MM.1S (cell line): ENCODE results near the gene FOXJ3.
"Not testable (repeated sequence)": the region's sequence is repeated elsewhere in the genome, so short reads cannot be mapped to it uniquely, and the experiment has no call there.

Source experiments
- DNase-seq: peaks from one replicate; pipeline ENCODE4 v3.0.0-alpha.2; 2015
- H2AFZ ChIP-seq: fragments of 300-600 bp; sonication (generic); 2 replicates; pipeline ENCODE4 v1.6.0; 2016; ENCODE audit warnings: antibody characterized with exemption, low read length
- H3F3A ChIP-seq: fragments of 300-600 bp; sonication (generic); 2 replicates; pipeline ENCODE4 v1.6.1; 2016; ENCODE audit warnings: mild to moderate bottlenecking, antibody characterized with exemption, low read length, moderate library complexity, mixed read lengths; ENCODE audit not compliant: insufficient read depth
- H3K27ac ChIP-seq: fragments of 300-600 bp; sonication (generic); 2 replicates; pipeline ENCODE4 v1.5.1; 2016; ENCODE audit warnings: mild to moderate bottlenecking, low read length
- H3K27me3 ChIP-seq: fragments of 300-600 bp; sonication (generic); replicated peaks from 2 replicates; pipeline ENCODE4 v1.6.0; 2016; ENCODE audit warnings: low read length; ENCODE audit not compliant: insufficient read depth
- H3K36me3 ChIP-seq: fragments of 300-600 bp; sonication (generic); replicated peaks from 2 replicates; pipeline ENCODE4 v1.6.1; 2016; ENCODE audit warnings: mild to moderate bottlenecking, low read length, mixed read lengths; ENCODE audit not compliant: insufficient read depth
- H3K4me1 ChIP-seq: fragments of 300-600 bp; sonication (generic); 2 replicates; pipeline ENCODE4 v1.6.1; 2016; ENCODE audit warnings: low read length, mixed read lengths
- H3K4me2 ChIP-seq: fragments of 300-600 bp; sonication (generic); 2 replicates; pipeline ENCODE4 v1.6.0; 2016; ENCODE audit warnings: low read depth, low read length
- H3K4me3 ChIP-seq: fragments of 300-600 bp; sonication (generic); 2 replicates; pipeline ENCODE4 v1.5.1; 2016; ENCODE audit warnings: low read length, mixed read lengths
- H3K79me2 ChIP-seq: fragments of 300-600 bp; sonication (generic); 2 replicates; pipeline ENCODE4 v1.6.1; 2016; ENCODE audit warnings: mixed run types, low read length, mixed read lengths
- H3K9ac ChIP-seq: fragments of 300-600 bp; sonication (generic); 2 replicates; pipeline ENCODE4 v1.6.1; 2016; ENCODE audit warnings: low read length, mixed read lengths
- H3K9me2 ChIP-seq: fragments of 300-600 bp; sonication (generic); replicated peaks from 2 replicates; pipeline ENCODE4 v1.6.1; 2016; ENCODE audit warnings: mild to moderate bottlenecking, low read length, mixed read lengths; ENCODE audit not compliant: insufficient read depth
- H3K9me3 ChIP-seq: fragments of 300-600 bp; sonication (generic); replicated peaks from 2 replicates; pipeline ENCODE4 v1.6.1; 2016; ENCODE audit warnings: mild to moderate bottlenecking, low read length, mixed read lengths; ENCODE audit not compliant: insufficient read depth
- H4K20me1 ChIP-seq: fragments of 300-600 bp; sonication (generic); 2 replicates; pipeline ENCODE4 v1.6.1; 2016; ENCODE audit warnings: mild to moderate bottlenecking, low read length, moderate library complexity, mixed read lengths; ENCODE audit not compliant: insufficient read depth
- EZH2 ChIP-seq: fragments of 300-600 bp; sonication (generic); optimal IDR thresholded peaks from 2 replicates; pipeline ENCODE3; 2017; ENCODE audit warnings: low read depth, mild to moderate bottlenecking, antibody characterized with exemption, low read length, mixed read lengths
- EZH2phosphoT487 ChIP-seq: fragments of 300-600 bp; sonication (generic); IDR thresholded peaks from 2 replicates; pipeline ENCODE4 v1.6.1; 2018; ENCODE audit warnings: antibody characterized with exemption, low read length
- TF ChIP-seq, protein P1 (sequence below): fragments of 300-600 bp; sonication (generic); IDR thresholded peaks from 2 replicates; pipeline ENCODE4 v1.5.1; 2016; ENCODE audit warnings: antibody characterized with exemption, low read length, mixed read lengths

The FOXJ3 gene

DNA sequence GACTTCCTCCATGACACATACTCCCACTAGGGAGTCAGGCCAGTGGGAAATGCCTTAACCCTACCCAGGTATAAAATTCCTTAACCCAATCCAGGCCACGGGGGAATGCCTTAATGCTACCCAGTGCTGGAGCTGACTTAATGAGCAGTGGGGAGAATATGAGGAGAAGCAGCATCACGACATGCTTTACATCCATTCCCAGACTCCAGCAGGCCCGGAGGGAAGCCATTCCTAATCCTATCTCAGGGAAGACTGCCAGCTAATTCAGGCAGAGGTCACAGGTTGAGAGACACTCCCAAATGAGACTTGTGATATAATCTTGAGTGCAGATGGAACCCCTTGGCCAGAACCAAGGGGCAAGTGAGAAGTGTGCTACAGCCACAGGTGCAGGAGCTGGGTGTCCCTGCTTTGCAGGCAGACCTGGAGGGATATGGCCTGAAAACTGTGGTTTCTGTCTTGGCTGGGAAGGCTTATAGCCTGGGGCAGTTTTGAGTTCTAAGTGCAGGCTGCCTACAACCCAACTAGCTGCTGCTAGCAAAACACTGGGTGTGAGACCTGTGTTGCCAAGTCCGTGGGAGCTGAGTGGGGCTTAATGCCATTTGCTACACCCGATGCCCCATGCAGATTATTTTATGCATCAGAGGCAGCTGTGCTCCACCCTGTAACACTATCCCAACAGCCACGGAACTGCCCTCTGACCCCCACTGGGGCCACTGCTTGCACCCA is 125.3 kb downstream of the FOXJ3 start:
- no peaks in the 10 kb centered on the region for H3K4me1 ChIP-seq
- no peak overlapping the region for H3K27ac ChIP-seq
- DNase-seq, result no peak
- no peaks in the 10 kb centered on the region for H3K27me3 ChIP-seq
- H3K4me2 ChIP-seq, result no peak overlapping the region
- no peaks in the 10 kb centered on the region for H3K9me2 ChIP-seq
- H3F3A ChIP-seq, result no peaks in the 10 kb centered on the region
- no peaks in the 10 kb centered on the region for H4K20me1 ChIP-seq
- H3K36me3 ChIP-seq, result no peaks in the 10 kb centered on the region; the same call in 1 of the 2 replicates
- no peak overlapping the region for H3K4me3 ChIP-seq
- TF ChIP-seq EZH2phosphoT487, result no peak
- TF ChIP-seq, protein P1, sequence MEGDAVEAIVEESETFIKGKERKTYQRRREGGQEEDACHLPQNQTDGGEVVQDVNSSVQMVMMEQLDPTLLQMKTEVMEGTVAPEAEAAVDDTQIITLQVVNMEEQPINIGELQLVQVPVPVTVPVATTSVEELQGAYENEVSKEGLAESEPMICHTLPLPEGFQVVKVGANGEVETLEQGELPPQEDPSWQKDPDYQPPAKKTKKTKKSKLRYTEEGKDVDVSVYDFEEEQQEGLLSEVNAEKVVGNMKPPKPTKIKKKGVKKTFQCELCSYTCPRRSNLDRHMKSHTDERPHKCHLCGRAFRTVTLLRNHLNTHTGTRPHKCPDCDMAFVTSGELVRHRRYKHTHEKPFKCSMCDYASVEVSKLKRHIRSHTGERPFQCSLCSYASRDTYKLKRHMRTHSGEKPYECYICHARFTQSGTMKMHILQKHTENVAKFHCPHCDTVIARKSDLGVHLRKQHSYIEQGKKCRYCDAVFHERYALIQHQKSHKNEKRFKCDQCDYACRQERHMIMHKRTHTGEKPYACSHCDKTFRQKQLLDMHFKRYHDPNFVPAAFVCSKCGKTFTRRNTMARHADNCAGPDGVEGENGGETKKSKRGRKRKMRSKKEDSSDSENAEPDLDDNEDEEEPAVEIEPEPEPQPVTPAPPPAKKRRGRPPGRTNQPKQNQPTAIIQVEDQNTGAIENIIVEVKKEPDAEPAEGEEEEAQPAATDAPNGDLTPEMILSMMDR, result no peak
- no peak for TF ChIP-seq EZH2
- H3K9me3 ChIP-seq, result no peaks in the 10 kb centered on the region
- no peak overlapping the region for H3K9ac ChIP-seq
- peaks cover 25% of the 10 kb centered on the region for H3K79me2 ChIP-seq
- H2AFZ ChIP-seq, result no peak overlapping the region

DNA sequence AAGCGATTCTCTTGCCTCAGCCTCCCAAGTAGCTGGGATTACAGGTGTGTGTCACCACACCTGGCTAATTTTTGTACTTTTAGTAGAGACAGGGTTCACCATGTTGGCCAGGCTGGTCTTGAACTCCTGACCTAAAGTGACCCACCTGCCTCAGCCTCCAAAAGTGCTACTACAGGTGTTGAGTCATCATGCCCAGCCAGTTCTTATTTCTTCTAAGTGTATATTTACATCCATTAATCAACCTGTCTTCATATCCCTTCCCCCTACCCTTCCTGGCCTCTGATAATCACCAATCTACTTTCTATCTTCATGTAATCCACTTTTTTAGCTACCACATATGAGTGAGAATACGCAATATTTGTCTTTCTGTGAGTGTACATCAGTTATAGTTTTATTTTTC is 128.1 kb downstream of the FOXJ3 start:
- H3F3A ChIP-seq, H3K4me2 ChIP-seq, H2AFZ ChIP-seq, H3K27ac ChIP-seq, H3K4me1 ChIP-seq, H3K36me3 ChIP-seq, DNase-seq, H4K20me1 ChIP-seq, H3K9ac ChIP-seq, H3K4me3 ChIP-seq, H3K27me3 ChIP-seq, H3K9me2 ChIP-seq, H3K9me3 ChIP-seq: not testable (repeated sequence)
- H3K79me2 ChIP-seq, result peaks cover 15% of the 10 kb centered on the region; the same call in 1 of the 2 replicates

DNA sequence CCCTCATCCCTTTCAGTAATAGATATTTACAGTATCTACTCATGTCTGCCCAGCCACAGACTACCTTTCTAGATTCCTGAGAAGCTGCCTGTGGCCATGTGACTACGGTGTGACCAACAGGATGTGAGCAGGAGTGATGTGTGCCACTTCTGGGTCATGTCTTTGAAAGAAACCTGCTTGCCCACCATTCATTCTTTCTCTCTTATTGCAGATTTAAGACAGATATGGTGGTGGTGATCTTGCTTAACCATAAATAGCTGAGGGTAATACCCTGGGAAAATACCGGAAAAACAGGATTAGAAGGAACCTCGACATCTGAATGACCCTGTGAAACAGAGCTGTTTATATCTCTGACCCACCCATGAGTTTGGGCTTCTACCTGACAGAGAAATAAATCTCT is 128.9 kb downstream of the FOXJ3 start:
- peaks cover 15% of the 10 kb centered on the region; the same call in 1 of the 2 replicates for H3K79me2 ChIP-seq
- no peak for DNase-seq

GRCh38 chr1:42201986-42202385 is 133.0 kb downstream of the FOXJ3 start:
- Histone ChIP-seq H3K79me2 (no peaks in the 10 kb centered on the region), H3K27ac (no peak overlapping the region), H3F3A (no peaks in the 10 kb centered on the region), H3K9me2 (no peaks in the 10 kb centered on the region), H3K36me3 (no peaks in the 10 kb centered on the region), H3K9ac (no peak overlapping the region), H4K20me1 (no peaks in the 10 kb centered on the region), H3K4me1 (no peaks in the 10 kb centered on the region), H3K27me3 (no peaks in the 10 kb centered on the region), H2AFZ (no peak overlapping the region), H3K9me3 (no peaks in the 10 kb centered on the region), H3K4me3 (no peak overlapping the region), H3K4me2 (no peak overlapping the region)
- no peak for DNase-seq
- TF ChIP-seq, protein P1, result no peak
- no peak for TF ChIP-seq EZH2phosphoT487

More for the DNA sequence above, 128.9 kb downstream of the FOXJ3 start:
- Histone ChIP-seq H2AFZ (no peak overlapping the region), H3K4me2 (no peak overlapping the region), H3K9ac (no peak overlapping the region), H3K4me1 (no peaks in the 10 kb centered on the region), H3K36me3 (no peaks in the 10 kb centered on the region), H3K4me3 (no peak overlapping the region), H3F3A (no peaks in the 10 kb centered on the region), H3K27me3 (no peaks in the 10 kb centered on the region), H3K9me2 (no peaks in the 10 kb centered on the region), H4K20me1 (no peaks in the 10 kb centered on the region), H3K9me3 (no peaks in the 10 kb centered on the region), H3K27ac (no peak overlapping the region)
- TF ChIP-seq, protein P1, result no peak
- TF ChIP-seq EZH2phosphoT487 (no peak), EZH2 (no peak)
